ENCODE measurements around the gene ADAM33.

The ADAM33 gene

DNA sequence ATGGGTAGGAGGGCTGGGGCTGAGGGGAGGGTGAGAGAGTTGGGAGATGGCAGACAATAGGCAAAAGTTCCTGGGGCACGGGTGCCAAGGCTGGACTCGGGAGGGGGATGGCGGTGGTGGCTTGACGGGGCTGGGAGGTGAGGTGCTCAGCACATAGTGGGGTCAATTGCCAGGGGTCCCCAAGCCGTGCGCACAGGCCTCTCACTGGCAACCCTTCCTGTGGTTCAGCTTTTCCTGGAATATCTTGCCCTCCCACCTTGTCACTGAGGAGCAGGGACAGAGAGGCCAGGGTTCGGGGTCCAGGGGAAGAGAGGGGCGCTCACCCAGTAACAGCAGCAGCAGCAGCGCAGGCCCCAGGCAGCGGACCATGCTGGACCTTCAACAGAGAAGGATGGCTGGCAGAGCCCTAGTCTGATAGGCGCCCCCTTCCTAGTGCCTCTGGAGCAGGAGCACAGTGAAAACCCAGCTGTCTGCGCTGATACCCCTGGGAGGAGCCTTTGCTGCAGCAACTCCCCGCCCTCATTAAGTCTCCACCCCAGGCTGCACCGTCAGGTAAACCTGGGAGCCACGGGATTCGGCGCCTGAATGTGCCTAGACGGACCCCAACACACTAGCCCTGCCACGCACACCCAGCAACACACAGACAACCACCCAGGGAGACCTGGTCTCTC lies 18.6 kb downstream of the ADAM33 start, which contains the start of gene GFRA4:
GFRA4 (minus strand) TSS at position 369 of the 671 bp plus-strand sequence; CDS start at position 369, 0 bp downstream.
- no peak for DNase-seq

GRCh38 chr20:3661814-3662665 lies 19.8 kb downstream of the ADAM33 start:
- no peak for DNase-seq

GRCh38 chr20:3661060-3661813 lies 20.6 kb downstream of the ADAM33 start:
- DNase-seq, result no peak

DNA sequence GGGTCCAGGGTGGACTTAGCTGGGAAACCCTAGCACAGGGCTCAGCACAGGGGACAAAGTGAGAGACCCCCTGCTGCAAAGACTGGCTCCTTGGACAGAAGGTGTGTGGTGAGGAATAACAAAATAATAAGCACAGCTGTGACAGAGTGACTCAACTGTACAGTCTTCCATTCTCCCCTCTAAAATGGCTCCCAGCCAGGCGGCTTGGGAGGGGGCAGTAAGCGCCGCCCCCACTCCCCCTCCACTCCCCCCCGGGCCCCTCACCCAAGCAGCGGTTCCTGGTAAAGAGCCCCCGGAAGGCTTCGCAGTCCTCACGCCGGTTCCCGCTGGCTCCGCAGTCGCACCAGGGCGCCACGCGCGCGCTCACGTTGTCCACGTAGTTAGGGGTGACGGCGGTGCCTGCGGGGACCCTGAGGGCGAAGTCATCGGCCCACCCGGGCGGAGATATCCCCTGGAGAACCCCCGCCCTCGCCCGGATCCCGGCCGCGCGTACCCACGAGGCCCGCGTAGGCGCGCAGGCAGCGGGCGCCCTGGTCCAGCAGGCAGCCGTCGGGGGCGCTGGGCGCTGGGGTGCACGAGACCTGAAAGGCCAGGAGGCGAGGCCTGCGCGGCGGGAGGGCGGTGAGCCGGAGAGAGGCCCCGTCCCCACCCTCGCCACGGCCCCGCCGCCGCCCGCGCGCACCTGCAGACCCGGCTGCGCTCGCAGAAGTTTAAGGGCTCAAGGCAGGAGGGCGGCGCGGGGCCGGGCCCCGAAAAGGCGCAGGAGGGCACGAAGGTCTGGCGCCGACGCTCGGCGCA lies 21.3 kb downstream of the ADAM33 start:
- DNase-seq, result no peak

- DNase-seq, result no peak
Measured at GRCh38 chr20:3659492-3660261, 22.1 kb downstream of the ADAM33 start.

GRCh38 chr20:3658716-3659491 lies 22.9 kb downstream of the ADAM33 start:
- DNase-seq, result no peak

- no peak for DNase-seq
Measured at GRCh38 chr20:3658019-3658715, 23.6 kb downstream of the ADAM33 start.

GRCh38 chr20:3655131-3655405 lies 26.7 kb downstream of the ADAM33 start:
- DNase-seq, result no peak

DNA sequence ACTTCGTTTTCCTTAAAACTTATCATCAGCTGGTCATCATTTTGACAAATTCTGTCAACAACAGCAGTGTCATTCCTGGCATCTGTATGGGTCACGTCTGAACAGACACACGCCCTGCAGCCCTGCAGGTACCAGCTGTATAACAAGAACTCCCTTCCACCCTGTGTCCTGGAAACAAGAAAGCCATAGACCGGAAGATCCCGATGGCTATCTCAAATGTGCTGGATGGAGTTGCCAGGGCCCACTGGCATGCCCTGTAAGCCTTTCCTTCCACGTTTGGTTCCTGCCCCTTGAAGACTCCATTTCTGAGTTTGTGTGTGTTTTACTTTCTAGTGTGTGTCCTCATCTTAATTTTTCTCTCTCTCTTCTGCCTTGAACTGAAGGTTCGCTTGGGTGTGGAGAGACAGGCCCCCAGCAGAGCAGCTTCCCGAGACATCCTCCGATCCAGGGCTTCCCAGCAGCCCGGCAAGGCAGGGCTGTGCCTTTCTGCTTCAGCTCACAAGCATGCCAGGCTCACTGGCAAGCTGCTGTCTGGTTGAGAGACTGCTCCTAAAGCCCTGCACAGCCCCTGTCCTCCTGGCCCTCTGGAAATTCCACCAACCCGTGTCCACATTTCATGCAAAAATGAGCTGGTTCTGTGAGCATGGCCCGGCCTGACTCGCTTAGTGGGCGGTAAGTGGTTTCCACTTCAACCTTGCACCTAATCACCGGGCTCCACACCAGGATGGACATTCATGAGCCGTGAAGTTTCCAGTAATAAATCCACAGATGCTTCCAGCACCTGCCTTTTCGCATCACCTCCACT lies 27.3 kb downstream of the ADAM33 start:
- DNase-seq, result no peak

GRCh38 chr20:3653921-3654320 lies 27.9 kb downstream of the ADAM33 start:
- DNase-seq, result no peak

- DNase-seq, result no peak
Measured at GRCh38 chr20:3652676-3653596, 28.9 kb downstream of the ADAM33 start.

DNA sequence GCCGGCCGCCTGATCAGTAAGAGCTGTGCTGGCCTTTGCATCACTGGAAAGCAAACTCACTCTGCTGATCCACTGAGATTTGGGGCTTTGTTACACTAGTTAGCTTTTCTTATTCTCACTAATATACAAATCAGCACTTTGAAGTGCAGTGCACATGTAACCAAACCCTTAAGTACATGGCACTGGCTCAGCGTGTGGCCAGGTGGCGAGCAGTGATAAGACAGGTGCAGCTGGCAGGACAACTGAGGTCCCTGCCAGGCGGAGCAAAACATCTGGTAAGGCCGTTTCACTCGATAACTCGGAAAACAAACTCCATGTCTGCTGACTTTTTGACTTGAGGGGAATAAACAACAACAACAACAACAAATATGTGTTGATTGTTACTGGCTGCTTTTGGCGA lies 29.6 kb downstream of the ADAM33 start:
- no peak for DNase-seq

DNA sequence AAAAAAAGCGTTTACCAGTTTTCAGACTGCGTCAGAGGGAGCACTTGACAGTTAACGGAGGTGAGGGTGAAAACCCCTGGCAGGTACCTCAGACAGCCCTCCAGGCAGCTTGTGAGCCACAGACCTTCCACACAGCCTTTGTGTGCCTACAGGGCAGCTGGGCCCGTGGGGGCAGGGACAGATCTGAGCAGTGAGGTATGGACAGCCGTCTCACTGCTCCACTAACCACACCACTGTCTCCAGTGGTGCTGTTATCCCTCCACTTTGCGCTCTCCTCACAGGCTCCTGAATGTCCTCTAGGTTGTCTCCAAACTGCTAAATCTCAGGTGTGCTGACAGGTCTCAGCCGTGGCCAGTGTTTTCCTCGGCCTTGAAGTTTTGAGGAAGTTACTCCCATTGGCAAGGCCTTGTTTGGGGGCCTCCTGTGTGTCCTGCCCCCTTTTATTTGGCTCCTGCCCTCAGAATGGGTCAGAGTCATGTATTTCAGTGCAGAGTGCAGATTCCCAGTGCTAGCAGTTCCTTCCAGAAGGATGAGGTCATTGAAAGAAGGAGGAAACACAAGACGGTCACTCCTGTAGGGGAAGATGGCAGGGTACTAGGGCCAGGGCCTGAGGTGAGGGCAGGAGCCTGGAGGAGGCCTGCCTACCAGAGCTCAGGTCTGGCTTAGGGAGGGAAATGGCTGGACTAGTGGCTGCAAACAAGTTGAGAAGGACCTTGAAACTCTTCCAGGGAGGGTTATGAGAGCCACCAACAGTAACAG lies 30.4 kb downstream of the ADAM33 start:
- no peak for DNase-seq

- DNase-seq, result no peak
Measured at GRCh38 chr20:3648951-3649350, 32.9 kb downstream of the ADAM33 start.

- no peak for DNase-seq
Measured at GRCh38 chr20:3647473-3647872, 34.3 kb downstream of the ADAM33 start.

- DNase-seq, result no peak
Measured at GRCh38 chr20:3646651-3647050, 35.2 kb downstream of the ADAM33 start.

- DNase-seq, result no peak
Measured at GRCh38 chr20:3646067-3646440, 35.8 kb downstream of the ADAM33 start.

All from stimulated activated CD4-positive, alpha-beta T cell treated with anti-CD3 and anti-CD28 coated beads, Interleukin-2, amount 100 ng/mL, for 48 hours (primary cell).